NCI-H1417 treated with DMSO at 0.1 percent for 48 hours (cell line): Measurements from ENCODE around the gene WDR5.

Experiments
- DNase-seq: peaks from one replicate; lab custom pipeline; 2025; lab: John Stamatoyannopoulos, UW

The WDR5 gene

GRCh38 chr9:134174073-134174449, 38.2 kb downstream of the WDR5 start:
- no peak for DNase-seq

- DNase-seq: no peak
Measured at GRCh38 chr9:134174526-134175290, 38.8 kb downstream of the WDR5 start.

- no peak for DNase-seq
Measured at GRCh38 chr9:134175291-134175807, 39.5 kb downstream of the WDR5 start.

GRCh38 chr9:134175808-134176598, 40.1 kb downstream of the WDR5 start:
- no peak for DNase-seq

DNA sequence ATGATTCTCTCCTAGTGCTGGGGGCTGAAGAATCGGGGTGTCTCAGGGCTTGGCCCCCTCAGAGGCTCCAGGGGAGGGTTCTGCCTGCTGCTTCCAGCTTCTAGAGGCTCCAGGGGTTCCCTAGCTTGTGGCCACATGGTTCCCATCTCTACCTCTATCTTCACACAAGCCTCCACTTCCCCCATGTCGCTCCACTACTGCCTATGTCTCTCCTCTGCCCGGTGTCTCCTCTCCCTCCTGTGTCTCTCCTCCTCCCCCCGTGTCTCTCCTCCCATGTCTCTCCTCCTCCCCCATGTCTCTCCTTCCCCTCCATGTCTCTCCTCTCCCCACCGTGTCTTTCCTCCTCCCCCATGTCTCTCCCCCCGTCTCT, 40.7 kb downstream of the WDR5 start:
- no peak for DNase-seq

DNA sequence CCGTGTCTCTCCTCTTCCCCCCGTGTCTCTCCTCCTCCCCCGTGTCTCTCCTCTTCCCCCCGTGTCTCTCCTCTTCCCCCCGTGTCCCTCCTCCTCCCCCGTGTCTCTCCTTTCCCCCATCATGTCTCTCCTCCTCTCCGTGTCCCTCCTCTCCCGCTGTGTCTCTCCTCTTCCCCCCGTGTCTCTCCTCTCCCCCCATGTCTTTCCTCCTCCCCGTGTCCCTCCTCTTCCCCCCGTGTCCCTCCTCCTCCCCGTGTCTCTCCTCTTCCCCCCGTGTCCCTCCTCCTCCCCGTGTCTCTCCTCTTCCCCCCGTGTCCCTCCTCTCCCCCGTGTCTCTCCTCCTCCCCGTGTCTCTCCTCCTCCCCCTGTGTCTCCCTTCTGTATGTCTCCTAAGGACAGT, 41.3 kb downstream of the WDR5 start:
- DNase-seq: no peak

- DNase-seq: no peak
Measured at GRCh38 chr9:134177624-134178393, 41.9 kb downstream of the WDR5 start.

DNA sequence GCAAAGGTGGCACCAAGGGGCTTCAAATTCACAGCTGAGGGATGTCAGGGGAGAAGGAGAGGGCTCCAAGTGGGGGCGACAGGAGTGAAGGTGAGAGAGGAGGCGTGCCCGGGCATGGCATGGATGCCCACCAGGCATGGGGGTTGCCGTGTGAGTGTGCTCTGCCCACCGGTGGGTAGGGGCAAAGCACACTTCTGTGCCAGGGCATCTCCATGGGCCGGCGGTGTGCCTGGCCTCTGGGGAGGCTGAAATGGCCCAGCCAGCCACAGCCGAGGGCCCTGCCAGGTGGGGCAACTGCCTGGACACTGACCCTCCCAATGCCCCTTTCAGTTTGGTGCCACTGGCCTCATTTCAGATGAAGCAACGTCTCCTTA, 42.5 kb downstream of the WDR5 start:
- DNase-seq: no peak

GRCh38 chr9:134178768-134179551, 43.1 kb downstream of the WDR5 start:
- no peak for DNase-seq

GRCh38 chr9:134179595-134179917, 43.7 kb downstream of the WDR5 start:
- no peak for DNase-seq

- no peak for DNase-seq
Measured at GRCh38 chr9:134179918-134180785, 44.3 kb downstream of the WDR5 start.

GRCh38 chr9:134180786-134181647, 45.1 kb downstream of the WDR5 start:
- DNase-seq: no peak

- no peak for DNase-seq
Measured at GRCh38 chr9:134181648-134182034, 45.8 kb downstream of the WDR5 start.

DNA sequence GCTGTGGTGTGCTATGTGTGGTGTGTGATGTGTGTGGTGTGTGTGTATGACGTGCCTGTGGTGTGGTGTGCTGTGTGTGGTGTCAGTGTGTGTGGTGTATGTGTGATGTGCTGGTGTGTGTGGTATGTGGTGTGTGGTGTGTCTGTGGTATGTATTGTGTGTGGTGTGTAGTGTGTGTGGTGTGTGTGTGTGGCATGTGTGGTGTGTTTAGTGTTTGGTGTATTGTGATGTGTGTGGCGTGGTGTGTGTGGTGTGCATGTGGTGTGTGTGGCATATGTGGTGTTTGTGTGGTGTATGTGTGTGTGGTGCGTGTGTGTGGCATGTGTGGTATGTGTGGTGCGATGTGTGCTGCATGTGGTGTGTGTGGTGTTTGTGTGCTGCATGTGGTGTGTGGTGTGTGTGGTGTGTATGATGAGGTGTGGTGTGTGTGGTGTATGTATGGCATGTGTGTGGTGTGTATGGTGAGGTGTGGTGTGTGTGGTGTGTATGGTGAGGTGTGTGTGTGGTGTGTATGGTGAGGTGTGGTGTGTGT, 46.7 kb downstream of the WDR5 start:
- no peak for DNase-seq

DNA sequence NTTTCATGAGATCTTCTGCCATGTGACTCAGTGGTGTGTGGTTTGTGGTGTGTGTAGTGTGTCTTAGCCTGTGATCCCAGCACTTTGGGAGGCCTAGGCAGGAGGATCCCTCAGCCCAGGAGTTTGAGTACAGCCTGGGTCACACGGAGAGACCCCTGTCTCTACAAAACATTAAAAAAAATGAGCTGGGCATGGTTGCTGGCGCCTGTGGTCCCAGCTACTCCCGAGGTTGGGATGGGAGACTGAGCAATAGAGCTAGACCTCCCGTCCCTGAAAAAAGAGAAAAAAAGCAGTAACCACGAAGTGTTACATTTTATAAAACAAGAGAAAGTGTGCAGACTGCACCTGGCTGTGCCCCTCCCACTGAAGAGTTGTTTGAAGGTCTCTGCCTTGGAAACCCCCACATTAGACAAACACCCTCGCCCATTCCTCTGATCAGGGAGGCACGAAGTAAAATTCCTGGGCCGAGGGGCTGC, 49.7 kb downstream of the WDR5 start:
- DNase-seq: no peak

DNA sequence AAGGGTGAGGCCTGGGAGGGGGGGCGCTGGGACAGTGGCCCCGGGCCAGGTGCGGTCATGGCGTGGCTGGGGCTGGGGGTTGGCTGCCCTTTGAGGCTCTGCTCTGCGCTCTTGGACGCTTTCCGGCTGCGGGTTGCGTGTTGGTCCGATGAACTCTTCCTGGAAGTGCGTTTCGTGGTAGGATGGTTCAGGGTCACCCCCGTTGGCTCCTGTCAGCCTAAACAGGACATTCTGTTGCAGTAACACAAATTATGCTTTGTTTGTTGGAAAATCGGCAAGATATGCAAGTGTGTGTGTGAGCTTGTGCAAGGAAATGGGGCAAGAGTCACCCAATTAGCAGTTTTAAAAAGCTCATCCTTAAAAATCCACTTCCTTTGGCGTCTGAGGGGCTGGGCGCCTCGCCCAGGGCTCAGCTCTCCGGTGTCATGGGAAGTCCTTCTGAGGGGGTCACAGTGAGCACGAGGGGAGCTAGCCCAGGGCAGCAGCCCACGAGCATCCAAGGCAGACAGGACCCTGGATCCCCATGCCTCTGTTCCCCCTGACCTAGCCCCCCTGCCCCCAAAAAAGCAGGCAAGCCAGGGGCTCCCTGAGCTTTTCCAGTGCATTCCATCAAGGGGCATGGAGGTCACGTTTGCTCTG, 50.7 kb downstream of the WDR5 start:
- no peak for DNase-seq

DNA sequence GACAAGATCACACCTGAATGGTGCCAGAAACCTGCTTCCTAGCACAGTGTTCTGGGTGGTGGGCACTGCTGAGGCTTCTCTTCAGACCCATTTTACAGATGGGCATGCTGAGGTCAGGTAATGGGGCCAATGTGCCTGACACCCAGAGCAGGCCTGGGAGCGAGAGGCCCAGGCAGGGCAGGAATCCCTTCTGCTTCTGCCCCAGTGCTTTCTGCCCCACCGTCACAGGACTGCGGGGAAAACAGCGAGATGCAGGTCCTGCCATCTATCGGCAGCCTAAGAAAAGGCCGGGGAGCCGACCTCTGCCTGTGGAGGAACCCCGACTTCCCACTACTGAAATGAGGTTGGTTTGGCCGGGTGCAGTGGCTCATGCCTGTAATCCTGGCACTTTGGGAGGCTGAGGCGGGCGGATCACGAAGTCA, 51.2 kb downstream of the WDR5 start:
- DNase-seq: no peak

GRCh38 chr9:134187891-134188385, 52.1 kb downstream of the WDR5 start:
- no peak for DNase-seq
